ENCODE measurements around the gene ATG4B. TPM values are rescaled to one million over a fixed set of nuclear protein-coding genes. Genes with fewer than 3 reads are reported as not detected.

ATG4B gene
- total and polyA plus RNA-seq, 2 of the 8 experiments (the other 6 are each of a cell fraction or from before 2014, with no cell fraction given): 103 to 155 TPM

- Histone ChIP-seq H2BK15ac (ENCODE audit: low read length) (no peak overlapping the region), H3K27ac (ENCODE audit: low read depth, low read length) (no peak overlapping the region), H3K79me1 (ENCODE audit: low read depth, low read length) (peaks cover 3% of the 10 kb centered on the region; the same call in 1 of the 2 replicates), H4K5ac (ENCODE audit: insufficient read length, low read depth, low read length) (no peak overlapping the region), H3K23ac (ENCODE audit: insufficient read length) (no peak overlapping the region), H3K9me3 (ENCODE audit: insufficient read depth in 2 of 2, low read depth in 1 of 2, low read length in 1 of 2) (no peaks in the 10 kb centered on the region), H2AFZ (ENCODE audit: low read length) (no peak overlapping the region), H3K36me3 (ENCODE audit: control insufficient read depth in 2 of 4, insufficient read depth in 4 of 4, low read length in 3 of 4) (peaks cover 6 to 24% (median 9%) of the 10 kb centered on the region in 4 experiments; a peak in 5 of 8 replicates), H3K4ac (replicated peaks; ENCODE audit: insufficient read length, low read depth, low read length) (no peak overlapping the region), H3K14ac (ENCODE audit: insufficient read length) (no peak overlapping the region), H2AK5ac (ENCODE audit: low read depth, low read length) (no peak overlapping the region), H2BK120ac (replicated peaks; ENCODE audit: low read depth, low read length) (no peak overlapping the region), H2BK5ac (ENCODE audit: low read depth, low read length) (no peak overlapping the region), H3K23me2 (ENCODE audit: low read depth, low read length) (peaks cover 4% of the 10 kb centered on the region; the same call in 1 of the 2 replicates), H3K27me3 (replicated peaks in 1 of 4; ENCODE audit: control insufficient read depth in 3 of 4, extremely low read depth in 1 of 4, insufficient read depth in 3 of 4, low read length in 3 of 4) (no peaks in the 10 kb centered on the region), H2BK12ac (ENCODE audit: low read depth, low read length) (no peak overlapping the region), H3K4me1 (replicated peaks in 1 of 4; ENCODE audit: control insufficient read depth in 3 of 4, insufficient read depth in 4 of 4, low read length in 3 of 4) (peaks cover 0 to 8% (median 0%) of the 10 kb centered on the region in 4 experiments; a peak in 1 of 7 replicates), H3K56ac (replicated peaks; ENCODE audit: insufficient read length, low read depth, low read length) (no peak overlapping the region), H3K4me3 (ENCODE audit: extremely low read depth in 1 of 4, insufficient read depth in 2 of 4, low read depth in 3 of 4, low read length in 4 of 4) (no peak overlapping the region), H4K8ac (ENCODE audit: extremely low read depth, insufficient read depth, low read length) (no peak overlapping the region), H4K20me1 (replicated peaks in 1 of 2; ENCODE audit: control insufficient read depth in 1 of 2, insufficient read depth in 2 of 2, low read length in 2 of 2) (peaks cover 0 to 4% of the 10 kb centered on the region in 2 experiments), H3K79me2 (ENCODE audit: control insufficient read depth in 1 of 2, insufficient read depth in 2 of 2, low read length in 2 of 2) (peaks cover 0 to 16% of the 10 kb centered on the region in 2 experiments; a peak in 2 of 4 replicates), H3K9ac (replicated peaks in 1 of 4; ENCODE audit: extremely low read depth in 1 of 4, low read depth in 3 of 4, low read length in 3 of 4) (no peak overlapping the region), H3K18ac (ENCODE audit: extremely low read depth, low read length) (no peak overlapping the region), H4K91ac (replicated peaks; ENCODE audit: insufficient read length, low read length) (no peak overlapping the region), H2BK20ac (ENCODE audit: low read length) (no peak overlapping the region), H3K4me2 (ENCODE audit: insufficient read depth in 1 of 2, low read depth in 2 of 2, low read length in 2 of 2) (no peak overlapping the region)
- ChIA-PET CTCF (ENCODE audit: partially characterized antibody) (interaction anchor here (0.7 kb wide), 1 partner anchor 34 kb away, joined by 3 read pairs; no protein-coding TSS in a partner anchor), POLR2A (ENCODE audit: partially characterized antibody) (interaction anchor here (20.2 kb wide), 1 partner anchor 10 kb away, joined by 265 read pairs; the partner anchor contains the start of gene ING5)
- 79% methylated on average over 6 of the region's 6 CpGs; no CpG with 5 or more reads in 1 of the 2 experiments for WGBS, 2 experiments (ENCODE audit: extremely low coverage in 1 of 2, insufficient coverage in 1 of 2, insufficient read length in 1 of 2, insufficient replicate concordance in 2 of 2, low coverage in 1 of 2, low lambda C conversion rate in 2 of 2, missing lambda C conversion rate in 1 of 2)
- DNase-seq (ENCODE audit: low read depth in 1 of 2, low spot score in 2 of 2): no peak
- FAIRE-seq: no peak
- no peak for TF ChIP-seq POLR2AphosphoS5 (IDR thresholded peaks at IDR 0.05; ENCODE audit: low read depth, low read length)
- TF ChIP-seq NANOG (IDR thresholded peaks at IDR 0.05; ENCODE audit: insufficient read depth, low read depth, low read length, poor library complexity, severe bottlenecking): no peak
- TF ChIP-seq SIN3A (conservative IDR thresholded peaks at IDR 0.05 in 1 of 2, IDR thresholded peaks at IDR 0.05 in 1 of 2; ENCODE audit: low read depth in 1 of 2, low read length in 2 of 2): no peak
- no peak for TF ChIP-seq SRF (IDR thresholded peaks at IDR 0.05; ENCODE audit: low read depth, low read length)
- TF ChIP-seq CREB1 (IDR thresholded peaks at IDR 0.05): no peak
- TF ChIP-seq SAP30 (IDR thresholded peaks at IDR 0.05; ENCODE audit: insufficient read depth, insufficient replicate concordance, low read length): no peak
- TF ChIP-seq POU5F1 (IDR thresholded peaks at IDR 0.05; ENCODE audit: low read depth, low read length): no peak
- no peak for TF ChIP-seq ATF2 (IDR thresholded peaks at IDR 0.05; ENCODE audit: low read length)
- no peak for TF ChIP-seq SP4 (IDR thresholded peaks at IDR 0.05; ENCODE audit: low read length)
- no peak for TF ChIP-seq POLR2A (IDR thresholded peaks at IDR 0.05; ENCODE audit: control extremely low read depth in 1 of 2, low read depth in 2 of 2, low read length in 2 of 2)
- no peak for TF ChIP-seq SIRT6 (IDR thresholded peaks at IDR 0.05; ENCODE audit: low read length)
- no peak for TF ChIP-seq CTBP2 (IDR thresholded peaks at IDR 0.05; ENCODE audit: borderline replicate concordance, insufficient read depth, insufficient read length, low read length)
Observed at GRCh38 chr2:241690202-241690717, 52.8 kb downstream of the ATG4B start.

Measured in H1 (cell line).